SHP77 treated with DMSO at 0.1 percent for 48 hours (cell line): ENCODE measurements around the gene NOL4L.

ENCODE experiments used
- DNase-seq: peaks from one replicate; lab custom pipeline; 2025; lab: John Stamatoyannopoulos, UW

NOL4L gene

DNA sequence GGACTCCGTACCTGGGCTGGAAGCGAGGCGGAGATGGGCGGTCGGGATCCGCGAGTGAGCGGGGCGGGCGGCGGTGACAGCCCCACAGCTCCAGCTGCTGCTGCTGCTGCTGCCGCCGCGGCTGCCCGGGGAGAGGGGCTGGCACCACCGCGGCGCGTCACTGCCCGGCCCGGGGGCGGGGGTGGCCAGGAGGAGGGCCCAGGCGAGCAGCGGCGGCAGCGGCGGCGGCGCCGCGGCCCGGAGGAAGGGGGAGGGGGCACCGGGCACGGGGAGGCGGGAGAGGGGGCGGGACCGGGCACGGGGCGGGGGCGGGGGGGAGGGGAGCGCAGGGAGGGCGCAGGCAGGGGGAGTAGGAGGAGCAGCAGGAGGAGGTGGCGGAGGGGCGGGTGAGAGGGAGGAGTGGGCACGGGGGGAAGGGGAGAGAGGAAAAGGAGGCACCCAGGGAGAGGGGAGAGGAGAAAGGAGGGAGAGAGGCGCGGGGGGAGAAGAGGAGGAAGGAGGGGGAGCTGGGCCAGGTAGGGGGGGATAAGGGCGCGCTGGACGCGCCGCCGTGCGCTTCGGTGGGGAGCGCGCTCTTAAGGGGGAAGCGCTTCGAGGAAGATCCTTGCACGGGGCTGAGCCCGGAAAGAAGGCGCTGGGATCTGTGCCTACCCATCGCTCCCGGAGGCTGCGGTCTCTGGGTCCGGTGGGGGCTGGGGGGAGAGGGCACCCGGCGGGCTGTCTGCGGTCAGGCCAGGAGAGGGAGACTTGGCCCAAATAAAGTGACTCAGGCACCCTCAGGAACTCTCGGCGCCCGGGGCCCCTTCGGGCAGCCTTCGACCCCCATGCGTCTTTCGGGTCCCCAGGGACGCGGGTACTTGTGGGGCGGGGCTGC lies 101.5 kb downstream of the NOL4L start:
- DNase-seq = no peak

DNA sequence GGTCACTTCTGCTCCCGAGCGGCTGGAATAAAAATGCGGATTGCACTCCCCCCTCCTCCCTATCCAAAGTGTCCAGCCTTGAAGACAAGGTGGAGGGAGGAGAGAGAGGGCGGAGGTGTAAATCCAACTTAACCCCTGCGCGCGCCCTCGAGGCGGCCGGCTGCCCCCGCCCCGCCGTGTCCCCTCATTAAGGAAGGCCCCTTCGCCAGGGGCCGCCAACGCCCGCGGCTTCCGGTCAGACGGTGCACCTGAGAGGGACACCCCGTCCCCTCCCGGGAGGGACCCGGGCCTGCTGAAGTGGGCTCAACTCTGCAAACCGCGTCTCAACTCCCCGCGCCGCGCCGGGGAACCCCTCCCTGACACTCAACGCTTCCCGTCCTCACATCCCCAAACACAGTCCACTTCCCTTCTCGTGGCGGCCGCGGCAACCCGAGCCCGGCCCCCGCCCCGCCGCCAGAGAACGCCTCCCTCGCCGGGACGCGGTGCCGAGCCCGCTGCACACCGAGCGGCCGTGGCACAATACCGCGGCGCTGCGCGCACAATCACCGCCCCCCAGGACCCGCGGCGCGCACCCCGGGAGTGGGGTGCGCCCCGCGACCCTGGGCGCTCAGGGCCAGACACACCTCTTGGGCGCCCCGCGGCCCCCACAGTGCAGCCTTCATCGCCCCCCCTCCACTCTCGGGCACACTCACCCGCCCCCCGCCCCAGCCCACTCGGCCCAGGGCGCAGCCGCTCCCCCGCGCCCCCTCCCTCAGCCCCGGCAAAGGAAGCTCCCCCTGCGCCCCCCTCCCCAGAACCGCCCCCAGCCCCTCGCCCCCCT lies 102.5 kb downstream of the NOL4L start:
- DNase-seq = no peak

DNA sequence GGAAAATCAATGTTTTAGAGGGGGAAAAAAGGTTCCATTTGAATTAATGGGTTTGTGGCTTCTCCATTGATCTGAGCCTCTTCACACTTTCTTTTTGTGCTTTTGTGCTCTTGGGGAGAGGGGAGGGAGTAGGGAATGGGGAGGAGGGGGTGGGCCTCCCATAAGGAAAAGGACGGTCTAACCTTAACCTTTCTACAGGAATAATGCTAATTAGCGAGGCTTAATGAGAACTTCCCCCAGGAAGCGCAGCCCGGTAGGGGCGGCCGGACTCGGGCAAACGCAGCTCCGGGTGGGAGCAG lies 103.0 kb downstream of the NOL4L start:
- no peak for DNase-seq

DNA sequence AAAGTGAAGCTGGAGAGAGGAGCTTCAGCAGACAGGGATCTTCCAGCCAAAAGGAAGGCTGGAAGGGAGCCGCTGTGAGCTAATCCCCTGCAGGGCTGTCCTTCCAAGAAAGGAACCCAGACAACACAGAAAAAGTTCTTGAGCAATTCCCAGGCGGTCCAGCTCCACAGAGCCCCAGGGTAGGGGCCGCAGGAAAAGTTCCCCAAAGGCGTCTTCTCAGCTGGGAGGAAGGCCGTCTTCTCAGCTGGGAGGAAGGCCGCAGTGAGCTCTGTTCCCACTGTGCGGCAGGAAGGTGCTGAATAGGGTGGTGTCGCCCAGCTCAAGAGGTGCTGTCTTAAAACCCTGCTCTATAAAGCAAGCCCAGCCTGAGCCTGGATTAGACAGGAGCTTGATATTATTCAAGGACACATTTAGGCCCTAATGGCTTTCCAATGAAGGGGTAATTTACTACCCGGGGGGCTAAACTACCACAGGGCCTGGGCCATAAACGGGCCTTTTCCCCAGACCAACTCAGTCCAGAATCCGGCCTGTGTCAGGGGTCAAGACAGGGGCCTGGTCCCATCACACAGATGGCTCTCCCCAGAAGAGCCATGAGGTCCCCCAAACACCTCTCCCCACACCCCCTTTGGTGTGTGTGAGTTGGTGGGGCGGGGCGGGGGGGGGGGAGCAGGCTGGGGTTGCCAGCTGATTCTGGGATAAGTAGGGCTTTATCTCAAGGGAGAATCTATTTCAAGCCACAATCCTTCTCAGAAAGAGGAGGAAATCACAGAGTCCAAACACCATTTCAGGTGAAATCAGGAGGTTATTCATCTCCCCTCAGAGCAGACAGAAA lies 103.6 kb downstream of the NOL4L start:
- DNase-seq = no peak

DNA sequence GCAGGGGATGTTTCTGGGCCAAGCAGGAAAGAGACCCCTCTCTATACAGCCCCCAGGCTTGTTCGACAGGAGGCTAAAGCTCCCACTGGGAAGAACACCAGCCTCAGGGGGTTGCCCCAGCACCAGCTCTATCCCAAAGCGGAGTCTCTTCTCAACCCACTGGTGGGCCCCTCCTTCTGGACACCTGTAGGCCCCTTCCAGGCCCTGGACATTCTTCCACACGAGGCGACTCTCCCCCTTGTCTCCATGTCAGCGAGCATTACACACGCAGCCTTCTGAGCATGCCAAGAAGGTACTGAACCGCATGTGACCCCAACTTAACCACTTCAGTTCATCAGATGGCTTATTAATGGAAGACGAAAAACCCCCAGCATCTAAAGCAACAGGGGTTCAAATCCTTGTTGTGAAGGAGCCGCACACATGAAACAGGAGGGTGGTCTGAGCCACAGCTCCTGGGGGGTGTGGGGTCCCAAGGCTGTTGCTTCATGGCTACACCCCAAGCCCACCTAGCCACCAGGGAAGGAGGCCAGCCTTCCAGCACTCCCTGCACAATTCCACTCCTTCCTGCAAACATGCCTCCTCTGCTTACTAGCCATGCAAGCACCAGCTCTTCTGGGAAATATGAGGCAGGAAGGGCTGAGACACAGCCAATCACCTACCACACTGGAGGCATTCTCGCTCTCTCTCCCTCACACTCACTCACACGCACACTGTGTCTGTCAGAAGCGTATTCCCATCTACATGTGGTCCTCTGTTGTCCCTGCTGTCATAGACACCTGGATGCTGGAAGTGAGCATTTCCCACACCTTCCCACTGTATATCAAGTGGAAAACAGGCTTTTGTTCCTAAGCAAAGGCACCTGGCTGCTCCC lies 104.5 kb downstream of the NOL4L start:
- DNase-seq = no peak

DNA sequence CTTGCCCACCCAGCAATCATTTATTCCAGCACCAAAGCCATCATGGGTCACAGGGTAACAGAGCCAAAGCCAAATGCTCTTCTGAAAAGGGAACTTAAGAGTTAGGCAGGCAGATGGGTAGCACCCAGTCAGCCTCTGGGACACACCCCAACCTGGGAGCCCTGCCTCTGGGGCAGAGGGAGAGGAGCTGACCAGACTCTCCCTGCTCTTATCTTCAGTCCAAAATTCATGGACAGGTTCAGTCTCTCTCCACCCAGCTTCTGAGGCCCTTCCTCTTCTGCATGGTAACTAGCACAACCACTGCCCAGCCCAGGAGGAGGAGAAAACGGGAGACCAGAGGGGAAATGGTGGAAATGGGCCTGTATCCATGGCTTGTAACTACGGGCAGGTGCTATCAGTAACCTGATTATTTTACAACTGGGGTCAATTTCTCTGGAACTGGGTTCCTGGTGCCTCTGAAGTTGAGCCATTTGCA lies 105.4 kb downstream of the NOL4L start:
- no peak for DNase-seq

DNA sequence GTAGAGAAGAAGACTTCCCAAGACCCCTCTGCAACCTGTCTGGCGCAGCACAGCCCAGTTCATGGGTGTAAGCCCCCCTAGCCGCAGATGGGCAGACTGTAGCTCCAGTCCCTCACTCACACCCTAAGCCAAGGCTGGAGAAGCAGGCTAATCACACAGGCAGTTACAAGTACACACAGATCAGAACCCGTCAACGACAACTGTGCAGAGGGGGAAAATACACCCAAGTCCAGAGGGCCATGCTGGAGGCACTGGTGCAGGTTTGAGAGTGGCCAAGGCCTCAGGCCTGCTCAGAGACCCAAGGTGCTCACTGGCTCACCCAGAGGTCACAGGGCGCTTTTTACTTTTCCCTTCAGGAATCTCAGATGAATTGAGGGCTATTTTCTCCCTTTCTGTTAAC lies 106.1 kb downstream of the NOL4L start:
- DNase-seq = no peak

DNA sequence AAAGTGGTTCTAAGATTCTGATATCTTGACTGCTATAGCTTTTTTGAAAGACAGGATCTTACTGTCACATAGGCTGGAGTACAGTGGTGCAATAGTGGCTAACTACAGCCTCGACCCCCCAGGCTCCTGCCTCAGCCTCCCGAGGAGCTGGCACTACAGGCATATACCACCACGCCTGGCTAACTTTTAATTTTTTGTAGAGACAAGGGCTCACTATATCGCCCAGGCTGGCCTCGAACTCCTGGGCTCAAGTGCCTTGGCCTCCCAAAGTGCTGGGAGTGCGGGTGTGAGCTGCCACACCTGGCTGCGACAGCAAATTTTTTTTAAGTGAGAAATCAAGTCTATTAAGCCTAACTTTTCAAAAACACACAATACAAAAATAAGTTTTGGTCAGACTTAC lies 106.6 kb downstream of the NOL4L start:
- DNase-seq = no peak

DNA sequence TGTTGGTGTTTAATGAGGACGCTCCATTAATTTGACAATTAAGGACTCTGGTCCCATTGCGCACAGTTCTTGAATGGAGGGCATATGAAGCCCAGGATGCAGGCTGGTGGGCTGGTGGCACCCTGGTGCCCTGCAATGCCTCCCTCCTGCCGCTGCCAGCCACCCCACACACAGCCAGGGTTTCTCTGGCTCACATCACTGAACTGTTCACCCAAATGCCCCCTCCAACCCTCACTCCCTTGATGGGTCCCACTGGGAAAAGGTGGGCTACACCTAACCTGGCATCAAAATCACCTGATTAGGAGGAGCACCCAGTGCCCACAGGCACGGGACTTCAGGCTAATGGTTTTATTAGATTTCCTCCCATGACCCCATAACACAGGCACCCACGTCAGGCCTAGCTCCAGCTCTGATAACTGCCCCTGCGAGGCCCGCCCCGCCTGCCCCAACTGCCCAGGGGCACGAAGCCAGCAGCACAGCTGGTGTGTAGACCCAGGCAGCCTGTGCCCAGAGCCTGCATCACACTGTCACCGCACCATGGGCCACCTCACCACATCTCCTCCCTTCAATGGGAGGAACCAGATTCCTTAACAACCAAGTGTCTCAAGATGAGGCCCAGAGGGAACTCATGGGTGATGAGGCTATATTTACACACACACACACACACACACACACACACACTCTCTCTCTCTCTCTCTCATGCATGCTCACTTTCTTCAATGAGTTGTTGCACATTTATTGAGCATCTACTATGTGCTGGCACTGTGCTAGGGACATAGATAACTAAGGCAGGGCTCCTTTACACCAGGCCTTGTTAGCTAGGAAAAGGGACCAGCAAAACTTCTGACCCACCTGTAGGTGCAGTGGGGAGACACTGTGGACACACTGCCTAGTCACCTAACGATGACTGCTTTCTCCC lies 107.3 kb downstream of the NOL4L start:
- no peak for DNase-seq

DNA sequence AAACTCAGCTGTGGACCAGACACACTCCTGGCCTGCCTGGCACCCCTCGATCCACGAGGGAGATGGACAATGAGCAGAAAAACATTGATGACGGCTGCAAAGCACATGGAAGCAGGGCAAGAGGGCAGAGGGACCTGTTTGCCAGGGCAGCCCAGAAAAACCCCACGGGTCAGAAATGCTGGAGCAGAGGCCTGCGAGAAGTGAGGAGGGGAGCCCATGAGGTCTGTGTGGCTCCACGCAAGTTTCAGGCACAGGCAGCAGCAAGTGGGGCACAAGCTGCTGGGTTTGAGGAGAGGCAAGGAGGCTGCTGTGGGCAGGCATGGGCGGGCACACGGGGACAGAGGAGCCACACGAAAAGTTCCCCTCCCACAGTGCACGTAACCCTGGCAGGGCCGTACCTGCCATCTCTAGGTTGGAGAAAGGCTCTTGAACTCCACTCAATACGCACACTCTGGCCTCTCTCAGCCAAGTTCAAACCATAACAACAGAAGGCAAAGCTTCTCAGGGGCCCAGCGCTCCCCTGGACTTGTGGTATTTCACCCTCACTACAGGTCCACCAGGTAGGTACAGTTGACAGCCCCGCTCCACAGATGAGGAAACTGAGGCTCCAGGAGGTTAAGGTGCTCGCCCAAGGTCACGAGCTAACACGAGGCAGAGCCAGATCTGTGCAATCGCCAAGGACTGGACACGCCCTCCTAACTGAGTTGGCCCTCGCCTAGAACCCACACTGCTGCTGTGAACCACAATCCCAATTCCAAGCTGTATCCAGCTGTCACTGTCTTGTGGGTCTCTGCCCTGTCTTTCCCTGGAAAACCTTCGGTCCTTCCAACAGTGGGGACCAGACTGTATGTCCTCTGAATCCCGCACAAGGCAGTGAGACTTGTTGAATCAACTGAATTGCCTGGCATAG lies 108.2 kb downstream of the NOL4L start:
- no peak for DNase-seq

DNA sequence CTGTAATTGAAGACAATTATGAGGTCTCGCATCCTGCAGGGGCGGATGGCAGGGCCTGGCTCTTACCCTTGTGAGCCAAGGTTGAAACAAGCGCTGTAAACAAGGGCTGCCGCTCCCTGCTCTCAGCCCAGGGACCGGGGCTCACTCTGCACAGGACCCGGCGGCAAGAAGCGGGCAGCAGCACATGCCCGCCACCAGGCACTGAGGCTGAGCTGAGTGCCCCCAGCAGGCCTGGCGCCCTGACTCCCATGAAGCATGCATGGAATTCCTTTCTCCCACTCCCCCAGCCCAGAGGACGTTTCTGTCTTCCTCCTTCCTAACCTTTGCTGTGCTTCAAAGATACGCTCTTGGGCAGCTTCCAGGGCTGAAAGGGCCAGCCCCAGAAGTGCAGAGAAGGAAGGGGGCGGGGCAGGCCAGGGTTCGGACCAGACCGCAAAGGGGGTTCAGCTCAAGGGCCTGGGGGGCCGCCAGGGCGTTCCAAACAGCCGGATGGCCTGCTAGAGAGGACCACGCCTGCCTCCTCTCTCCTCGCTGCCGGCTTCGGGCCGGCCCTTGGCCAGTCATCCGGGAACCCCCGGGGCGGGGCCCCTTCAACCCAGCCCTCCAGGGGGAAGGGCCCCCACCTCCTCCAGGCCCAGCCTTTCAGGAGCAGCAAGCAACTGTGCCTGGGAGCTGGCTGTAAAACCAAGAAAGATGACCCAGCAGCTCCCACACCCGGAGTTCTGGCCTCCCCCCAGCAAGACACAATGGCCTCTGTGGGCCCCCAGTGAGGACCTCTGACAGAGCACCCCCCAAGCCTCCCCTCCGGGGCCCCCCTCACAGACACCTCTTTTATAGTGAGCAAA lies 109.9 kb downstream of the NOL4L start:
- no peak for DNase-seq

DNA sequence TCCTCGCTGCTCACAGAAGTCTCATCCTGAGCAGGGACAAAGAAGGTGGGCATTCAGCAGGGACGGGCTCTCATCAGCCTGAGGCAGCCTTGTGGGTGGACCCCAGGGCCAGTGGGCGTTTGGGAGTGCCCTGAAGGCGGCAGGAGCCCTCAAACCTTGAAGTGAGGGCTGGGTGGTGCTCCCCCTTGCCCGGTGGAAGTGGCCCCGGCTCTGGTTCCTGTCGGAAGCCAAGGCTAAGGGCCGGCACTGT lies 110.5 kb downstream of the NOL4L start:
- DNase-seq = no peak

DNA sequence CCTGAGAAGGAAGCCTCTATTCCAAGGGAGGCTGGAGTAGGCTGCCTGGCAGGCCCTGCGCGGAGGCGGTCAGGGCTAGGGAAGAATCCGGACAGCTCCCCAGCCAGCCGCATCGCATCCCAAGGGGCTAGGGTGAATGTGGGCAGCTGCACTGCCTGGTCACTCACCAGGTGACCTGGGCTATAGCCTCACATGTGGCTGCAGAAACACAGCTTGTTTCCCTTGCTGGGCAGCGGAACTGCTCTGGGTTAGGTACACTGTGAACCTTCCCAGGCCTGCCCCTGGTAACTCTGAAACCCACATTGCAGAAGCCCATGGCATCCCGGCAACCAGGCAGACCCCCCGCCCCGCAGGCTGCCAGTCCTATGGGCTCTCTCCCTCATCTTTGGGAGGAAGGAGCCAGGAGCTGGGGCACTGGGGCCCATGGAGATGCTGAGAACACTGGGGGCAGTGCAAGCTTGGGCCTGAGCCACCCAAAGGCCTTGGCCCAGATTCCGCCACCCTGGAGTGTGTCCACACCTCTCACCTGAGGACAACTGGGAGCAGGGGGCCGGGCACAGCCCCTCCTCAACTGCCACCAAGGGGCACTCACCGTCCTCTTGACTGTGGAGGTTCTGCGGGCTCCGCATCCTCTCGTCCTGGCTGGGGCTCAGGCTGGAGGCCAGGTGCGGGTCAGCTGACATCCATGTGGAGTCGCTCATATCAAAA lies 111.0 kb downstream of the NOL4L start:
- no peak for DNase-seq

DNA sequence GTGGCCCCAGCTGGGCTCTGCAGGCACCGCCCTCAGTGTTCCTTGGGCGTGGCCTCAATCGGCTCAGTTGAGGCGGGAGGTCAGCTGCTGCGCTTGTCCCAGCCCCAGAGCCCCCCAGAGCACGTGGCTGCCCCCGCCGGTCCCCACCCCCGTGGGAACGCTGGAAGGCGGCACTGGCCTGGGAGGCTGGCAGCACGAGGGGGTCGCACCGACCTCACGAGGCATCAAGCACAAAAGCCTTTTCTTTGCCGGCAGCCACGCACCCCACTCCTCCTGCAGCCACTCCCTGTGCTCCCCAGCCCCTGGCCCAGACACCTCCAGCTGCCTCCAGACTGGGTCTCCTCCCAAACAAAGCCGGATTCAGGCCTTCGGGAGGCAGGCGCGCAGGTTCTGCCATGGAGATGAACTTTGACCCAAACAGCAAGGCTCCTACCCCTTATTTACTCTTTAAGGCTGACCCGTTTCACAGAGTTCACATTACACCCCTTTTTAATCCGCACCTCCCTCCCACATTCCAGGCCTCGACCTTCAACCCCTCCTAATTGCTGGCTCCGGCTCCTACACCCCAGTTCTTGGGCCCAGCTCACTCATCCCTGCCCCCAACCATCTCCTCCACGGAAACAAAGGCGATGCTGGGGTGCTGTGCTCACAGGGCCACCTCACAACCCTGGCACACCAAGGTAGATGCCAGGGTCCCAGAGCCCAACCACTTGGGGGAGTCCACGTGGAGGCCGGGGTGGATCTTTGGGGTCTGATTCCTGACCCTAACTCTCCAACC lies 111.7 kb downstream of the NOL4L start:
- DNase-seq = no peak

DNA sequence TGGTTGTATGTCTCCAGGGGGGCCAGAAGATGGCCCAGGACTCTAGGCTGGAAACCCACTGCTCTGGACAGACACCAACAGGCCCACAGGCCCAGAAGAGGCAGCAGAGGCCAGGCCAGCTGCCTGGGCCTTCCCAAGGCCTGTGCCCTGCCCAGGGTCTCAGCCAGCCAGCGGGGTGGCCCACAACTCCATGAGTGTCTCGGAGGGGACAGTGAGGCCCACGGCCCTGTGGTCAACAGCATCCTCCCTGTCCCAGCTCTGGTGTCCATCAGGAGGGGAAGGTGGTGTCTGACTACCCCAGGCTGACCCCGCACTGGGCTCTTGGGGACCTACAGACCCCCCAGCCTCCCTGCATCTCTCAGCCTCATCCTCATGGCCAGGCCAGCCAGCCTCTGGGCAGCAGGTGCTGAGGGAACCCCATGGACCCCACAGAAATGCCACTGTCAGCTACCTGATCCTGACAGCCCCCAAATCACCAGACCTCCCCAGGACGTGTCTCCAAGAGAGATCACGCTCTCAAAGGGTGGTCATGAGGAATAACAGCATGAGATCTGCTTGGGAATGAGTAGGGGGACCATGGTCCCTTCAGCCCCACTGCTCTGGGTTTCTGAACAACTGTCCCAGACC lies 112.4 kb downstream of the NOL4L start:
- no peak for DNase-seq

DNA sequence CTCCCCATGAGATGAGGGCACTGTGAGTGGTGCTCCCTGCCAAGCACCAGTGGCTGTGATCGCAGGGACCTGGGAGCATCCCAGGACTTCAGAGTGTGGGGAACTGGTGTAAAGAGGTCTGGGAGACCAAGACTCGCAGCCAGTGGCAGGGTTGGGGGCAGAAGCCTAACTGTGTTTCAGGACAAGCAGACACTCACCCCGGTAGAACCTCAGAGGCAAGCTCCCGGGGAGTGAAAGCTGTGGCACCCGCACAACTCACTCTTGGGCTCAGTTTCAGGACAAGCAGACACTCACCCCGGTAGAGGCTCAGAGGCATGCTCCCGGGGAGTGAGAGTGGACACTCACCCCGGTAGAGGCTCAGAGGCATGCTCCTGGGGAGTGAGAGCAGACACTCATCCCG lies 114.2 kb downstream of the NOL4L start:
- no peak for DNase-seq
